GM23338 (cell line): ENCODE data around the gene TREML4. TPM values are rescaled to one million over a fixed set of nuclear protein-coding genes. Genes with fewer than 3 reads are reported as not detected.

Experiments used
- ATAC-seq: fragments of 200-7000 bp; cut with Tn5 transposase; 3 replicates; pipeline ENCODE4 v1.9.1; 2020
- DNase-seq: peaks from one replicate; pipeline ENCODE4 v3.0.0-alpha.2; 2015; ENCODE audit warnings: low spot score
- H2AFZ ChIP-seq: fragments of 200-600 bp; sonication (generic); 2 replicates; pipeline ENCODE4 v1.8.0; 2016; ENCODE audit warnings: antibody characterized with exemption, mild to moderate bottlenecking, moderate library complexity
- H3F3A ChIP-seq: fragments of 200-600 bp; sonication (generic); replicated peaks from 2 replicates; pipeline ENCODE4 v1.8.0; 2017; ENCODE audit warnings: antibody characterized with exemption, mixed run types, low read depth
- H3K27ac ChIP-seq: fragments of 200-600 bp; sonication (generic); 2 replicates; pipeline ENCODE4 v1.6.1; 2016; ENCODE audit warnings: low read depth
- H3K27me3 ChIP-seq: fragments of 200-600 bp; sonication (generic); 2 replicates; pipeline ENCODE4 v1.8.0; 2016; ENCODE audit warnings: mild to moderate bottlenecking, mixed run types, moderate library complexity; ENCODE audit not compliant: insufficient read depth
- H3K36me3 ChIP-seq: fragments of 200-600 bp; sonication (generic); 2 replicates; pipeline ENCODE4 v1.8.0; 2016; ENCODE audit warnings: mild to moderate bottlenecking; ENCODE audit not compliant: insufficient read depth
- H3K4me1 ChIP-seq: fragments of 200-600 bp; sonication (generic); 2 replicates; pipeline ENCODE4 v1.8.0; 2016; ENCODE audit warnings: mild to moderate bottlenecking, moderate library complexity; ENCODE audit not compliant: insufficient read depth
- H3K4me2 ChIP-seq: fragments of 200-600 bp; sonication (generic); 2 replicates; pipeline ENCODE4 v1.7.1; 2017; ENCODE audit warnings: mixed run types
- H3K4me3 ChIP-seq: fragments of 200-600 bp; sonication (generic); 2 replicates; pipeline ENCODE4 v1.6.1; 2016; ENCODE audit warnings: mixed run types
- H3K79me2 ChIP-seq: fragments of 200-600 bp; sonication (generic); replicated peaks from 2 replicates; pipeline ENCODE4 v1.8.0; 2017; ENCODE audit warnings: mild to moderate bottlenecking; ENCODE audit not compliant: insufficient read depth
- H3K9me2 ChIP-seq: fragments of 200-600 bp; sonication (generic); 2 replicates; pipeline ENCODE4 v1.8.0; 2017; ENCODE audit not compliant: insufficient read depth
- H4K20me1 ChIP-seq: fragments of 200-600 bp; sonication (generic); replicated peaks from 2 replicates; pipeline ENCODE4 v1.8.0; 2017; ENCODE audit warnings: mild to moderate bottlenecking; ENCODE audit not compliant: insufficient read depth
- H3K27ac Mint-ChIP-seq: 2 replicates; pipeline ENCODE4 v1.8.0; 2020; ENCODE audit warnings: inconsistent platforms, mild to moderate bottlenecking, moderate library complexity, mixed read lengths
- H3K27me3 Mint-ChIP-seq: 3 replicates; pipeline ENCODE4 v1.8.0; 2022; ENCODE audit warnings: low read depth, mild to moderate bottlenecking, moderate library complexity, mixed read lengths, inconsistent platforms; ENCODE audit not compliant: insufficient read depth, poor library complexity
- H3K36me3 Mint-ChIP-seq: 3 replicates; pipeline ENCODE4 v1.8.0; 2021; ENCODE audit warnings: low read depth, mild to moderate bottlenecking, inconsistent platforms, moderate library complexity, mixed read lengths
- H3K4me1 Mint-ChIP-seq: 3 replicates; pipeline ENCODE4 v1.8.0; 2020; ENCODE audit warnings: mild to moderate bottlenecking, inconsistent platforms, mixed read lengths
- H3K4me3 Mint-ChIP-seq: 3 replicates; pipeline ENCODE4 v1.8.0; 2021; ENCODE audit warnings: moderate library complexity, mild to moderate bottlenecking, inconsistent platforms, mixed read lengths
- H3K9me3 Mint-ChIP-seq: 3 replicates; pipeline ENCODE4 v1.8.0; 2020; ENCODE audit warnings: moderate library complexity, mild to moderate bottlenecking, inconsistent platforms, mixed read lengths
- CREB1 ChIP-seq: fragments of 250-450 bp; sonication (Bioruptor Pico); IDR thresholded peaks from 2 replicates; pipeline ENCODE4 v1.5.0; 2020; ENCODE audit warnings: low read depth, mild to moderate bottlenecking, moderate library complexity
- EZH2 ChIP-seq: fragments of 200-600 bp; sonication (generic); IDR thresholded peaks from one replicate; pipeline ENCODE4 v1.8.0; 2017; ENCODE audit warnings: antibody characterized with exemption, mild to moderate bottlenecking, low read depth; ENCODE audit not compliant: unreplicated experiment
- EZH2phosphoT487 ChIP-seq: fragments of 200-600 bp; sonication (generic); IDR thresholded peaks from one replicate; pipeline ENCODE4 v1.8.1; 2018; ENCODE audit warnings: antibody characterized with exemption; ENCODE audit not compliant: unreplicated experiment
- JUNB ChIP-seq: IDR thresholded peaks from one replicate; pipeline ENCODE4 v1.6.1; 2016; ENCODE audit warnings: antibody characterized with exemption; ENCODE audit not compliant: unreplicated experiment
- REST ChIP-seq: IDR thresholded peaks from one replicate; pipeline ENCODE4 v1.6.1; 2018; ENCODE audit warnings: antibody characterized with exemption; ENCODE audit not compliant: unreplicated experiment
- polyA plus RNA-seq: library from polyadenylated mRNA; unstranded; fragments of >200 nt; fragmentation: Nextera tagmentation; extraction: Ambion mirVana; gene quantifications from 2 replicates; pipeline ENCODE4 v1.2.1, GENCODE V29; 2016
- total RNA-seq: library from RNA; depleted of rRNA; stranded (reverse); fragments of >200 nt; shearing (Covaris generic); gene quantifications from 2 replicates; pipeline ENCODE4 v1.2.3, GENCODE V29; 2014
- TF ChIP-seq, protein P1 (sequence below): fragments of 250-450 bp; sonication (Bioruptor Pico); IDR thresholded peaks from 2 replicates; pipeline ENCODE4 v1.5.0; 2020; ENCODE audit warnings: mild to moderate bottlenecking, moderate library complexity

TREML4 gene
- total and polyA plus RNA-seq, 2 experiments from 2014 or later: not detected

DNA sequence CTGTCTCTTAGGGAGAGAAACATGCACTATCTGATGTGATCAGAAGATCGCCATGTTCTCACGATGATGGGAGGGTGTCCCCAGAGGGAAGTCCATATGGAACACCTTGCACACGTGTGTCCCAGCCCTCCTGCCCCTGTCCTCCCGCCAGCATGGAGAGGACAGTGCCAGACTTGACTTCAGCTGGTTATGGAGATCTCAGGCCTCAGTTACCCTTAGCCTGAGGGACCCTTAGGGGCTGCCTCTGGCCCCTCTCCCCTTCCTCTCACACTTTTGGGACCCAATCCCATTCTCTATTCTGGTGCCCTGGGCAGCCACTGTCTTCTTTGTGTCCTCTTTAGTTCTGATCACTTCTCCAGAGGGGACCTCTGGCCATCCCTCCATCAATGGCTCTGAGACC, 1.6 kb downstream of the TREML4 start (continued):
- TF ChIP-seq, protein P1, sequence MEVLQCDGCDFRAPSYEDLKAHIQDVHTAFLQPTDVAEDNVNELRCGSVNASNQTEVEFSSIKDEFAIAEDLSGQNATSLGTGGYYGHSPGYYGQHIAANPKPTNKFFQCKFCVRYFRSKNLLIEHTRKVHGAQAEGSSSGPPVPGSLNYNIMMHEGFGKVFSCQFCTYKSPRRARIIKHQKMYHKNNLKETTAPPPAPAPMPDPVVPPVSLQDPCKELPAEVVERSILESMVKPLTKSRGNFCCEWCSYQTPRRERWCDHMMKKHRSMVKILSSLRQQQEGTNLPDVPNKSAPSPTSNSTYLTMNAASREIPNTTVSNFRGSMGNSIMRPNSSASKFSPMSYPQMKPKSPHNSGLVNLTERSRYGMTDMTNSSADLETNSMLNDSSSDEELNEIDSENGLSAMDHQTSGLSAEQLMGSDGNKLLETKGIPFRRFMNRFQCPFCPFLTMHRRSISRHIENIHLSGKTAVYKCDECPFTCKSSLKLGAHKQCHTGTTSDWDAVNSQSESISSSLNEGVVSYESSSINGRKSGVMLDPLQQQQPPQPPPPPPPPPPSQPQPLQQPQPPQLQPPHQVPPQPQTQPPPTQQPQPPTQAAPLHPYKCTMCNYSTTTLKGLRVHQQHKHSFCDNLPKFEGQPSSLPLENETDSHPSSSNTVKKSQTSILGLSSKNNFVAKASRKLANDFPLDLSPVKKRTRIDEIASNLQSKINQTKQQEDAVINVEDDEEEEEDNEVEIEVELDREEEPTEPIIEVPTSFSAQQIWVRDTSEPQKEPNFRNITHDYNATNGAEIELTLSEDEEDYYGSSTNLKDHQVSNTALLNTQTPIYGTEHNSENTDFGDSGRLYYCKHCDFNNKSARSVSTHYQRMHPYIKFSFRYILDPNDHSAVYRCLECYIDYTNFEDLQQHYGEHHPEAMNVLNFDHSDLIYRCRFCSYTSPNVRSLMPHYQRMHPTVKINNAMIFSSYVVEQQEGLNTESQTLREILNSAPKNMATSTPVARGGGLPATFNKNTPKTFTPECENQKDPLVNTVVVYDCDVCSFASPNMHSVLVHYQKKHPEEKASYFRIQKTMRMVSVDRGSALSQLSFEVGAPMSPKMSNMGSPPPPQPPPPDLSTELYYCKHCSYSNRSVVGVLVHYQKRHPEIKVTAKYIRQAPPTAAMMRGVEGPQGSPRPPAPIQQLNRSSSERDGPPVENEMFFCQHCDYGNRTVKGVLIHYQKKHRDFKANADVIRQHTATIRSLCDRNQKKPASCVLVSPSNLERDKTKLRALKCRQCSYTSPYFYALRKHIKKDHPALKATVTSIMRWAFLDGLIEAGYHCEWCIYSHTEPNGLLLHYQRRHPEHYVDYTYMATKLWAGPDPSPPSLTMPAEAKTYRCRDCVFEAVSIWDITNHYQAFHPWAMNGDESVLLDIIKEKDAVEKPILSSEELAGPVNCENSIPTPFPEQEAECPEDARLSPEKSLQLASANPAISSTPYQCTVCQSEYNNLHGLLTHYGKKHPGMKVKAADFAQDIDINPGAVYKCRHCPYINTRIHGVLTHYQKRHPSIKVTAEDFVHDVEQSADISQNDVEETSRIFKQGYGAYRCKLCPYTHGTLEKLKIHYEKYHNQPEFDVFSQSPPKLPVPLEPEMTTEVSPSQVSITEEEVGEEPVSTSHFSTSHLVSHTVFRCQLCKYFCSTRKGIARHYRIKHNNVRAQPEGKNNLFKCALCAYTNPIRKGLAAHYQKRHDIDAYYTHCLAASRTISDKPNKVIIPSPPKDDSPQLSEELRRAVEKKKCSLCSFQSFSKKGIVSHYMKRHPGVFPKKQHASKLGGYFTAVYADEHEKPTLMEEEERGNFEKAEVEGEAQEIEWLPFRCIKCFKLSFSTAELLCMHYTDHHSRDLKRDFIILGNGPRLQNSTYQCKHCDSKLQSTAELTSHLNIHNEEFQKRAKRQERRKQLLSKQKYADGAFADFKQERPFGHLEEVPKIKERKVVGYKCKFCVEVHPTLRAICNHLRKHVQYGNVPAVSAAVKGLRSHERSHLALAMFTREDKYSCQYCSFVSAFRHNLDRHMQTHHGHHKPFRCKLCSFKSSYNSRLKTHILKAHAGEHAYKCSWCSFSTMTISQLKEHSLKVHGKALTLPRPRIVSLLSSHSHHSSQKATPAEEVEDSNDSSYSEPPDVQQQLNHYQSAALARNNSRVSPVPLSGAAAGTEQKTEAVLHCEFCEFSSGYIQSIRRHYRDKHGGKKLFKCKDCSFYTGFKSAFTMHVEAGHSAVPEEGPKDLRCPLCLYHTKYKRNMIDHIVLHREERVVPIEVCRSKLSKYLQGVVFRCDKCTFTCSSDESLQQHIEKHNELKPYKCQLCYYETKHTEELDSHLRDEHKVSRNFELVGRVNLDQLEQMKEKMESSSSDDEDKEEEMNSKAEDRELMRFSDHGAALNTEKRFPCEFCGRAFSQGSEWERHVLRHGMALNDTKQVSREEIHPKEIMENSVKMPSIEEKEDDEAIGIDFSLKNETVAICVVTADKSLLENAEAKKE (CRISPR knock-in tag): no peak
- no peak for TF ChIP-seq REST
- no peak for TF ChIP-seq JUNB
- no peak for TF ChIP-seq EZH2phosphoT487
- no peak for TF ChIP-seq CREB1 (CRISPR knock-in tag)

DNA sequence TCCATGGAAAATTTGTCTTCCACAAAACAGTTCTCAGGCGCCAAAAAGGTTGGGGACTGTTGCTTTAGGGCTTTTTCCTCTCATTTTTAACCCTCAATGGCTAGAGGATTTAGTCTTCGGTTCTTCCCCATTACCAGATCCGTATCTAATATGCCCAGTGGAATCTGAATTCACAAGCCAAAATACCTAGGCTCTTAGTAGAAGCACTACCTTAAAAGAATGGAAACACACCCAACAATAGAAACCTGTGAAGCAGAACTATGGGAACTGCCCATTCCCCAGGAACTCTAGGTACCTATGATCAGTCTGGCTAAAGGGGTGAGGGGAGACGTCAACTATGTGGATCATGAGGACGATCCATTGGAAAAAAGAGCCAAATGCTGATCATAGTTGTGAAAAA, 3.1 kb downstream of the TREML4 start:
- no peak overlapping the region for H3K27ac Mint-ChIP-seq
- no peaks in the 10 kb centered on the region for H4K20me1 ChIP-seq
- H3K4me3 ChIP-seq: no peak overlapping the region
- no peaks in the 10 kb centered on the region for H3K36me3 ChIP-seq
- H3K4me1 Mint-ChIP-seq: peaks cover 11% of the 10 kb centered on the region
- no peaks in the 10 kb centered on the region for H3K79me2 ChIP-seq
- no peak overlapping the region for H3K27ac ChIP-seq
- no peaks in the 10 kb centered on the region for H3K27me3 ChIP-seq
- no peaks in the 10 kb centered on the region; the same call in 1 of the 2 replicates for H3K4me1 ChIP-seq
- no peak overlapping the region for H2AFZ ChIP-seq
- DNase-seq (no peak), ATAC-seq (no peak)
- no peak overlapping the region for H3K4me2 ChIP-seq
- H3F3A ChIP-seq: no peaks in the 10 kb centered on the region
- H3K9me2 ChIP-seq: no peaks in the 10 kb centered on the region
- H3K36me3 Mint-ChIP-seq: no peaks in the 10 kb centered on the region
- no peaks in the 10 kb centered on the region for H3K9me3 Mint-ChIP-seq
- no peak overlapping the region for H3K4me3 Mint-ChIP-seq
- H3K27me3 Mint-ChIP-seq: peaks cover 2% of the 10 kb centered on the region
- no peak for TF ChIP-seq EZH2
- TF ChIP-seq, protein P1 (CRISPR knock-in tag): no peak
